Measurements from ENCODE around the gene TNFAIP8.

DNA sequence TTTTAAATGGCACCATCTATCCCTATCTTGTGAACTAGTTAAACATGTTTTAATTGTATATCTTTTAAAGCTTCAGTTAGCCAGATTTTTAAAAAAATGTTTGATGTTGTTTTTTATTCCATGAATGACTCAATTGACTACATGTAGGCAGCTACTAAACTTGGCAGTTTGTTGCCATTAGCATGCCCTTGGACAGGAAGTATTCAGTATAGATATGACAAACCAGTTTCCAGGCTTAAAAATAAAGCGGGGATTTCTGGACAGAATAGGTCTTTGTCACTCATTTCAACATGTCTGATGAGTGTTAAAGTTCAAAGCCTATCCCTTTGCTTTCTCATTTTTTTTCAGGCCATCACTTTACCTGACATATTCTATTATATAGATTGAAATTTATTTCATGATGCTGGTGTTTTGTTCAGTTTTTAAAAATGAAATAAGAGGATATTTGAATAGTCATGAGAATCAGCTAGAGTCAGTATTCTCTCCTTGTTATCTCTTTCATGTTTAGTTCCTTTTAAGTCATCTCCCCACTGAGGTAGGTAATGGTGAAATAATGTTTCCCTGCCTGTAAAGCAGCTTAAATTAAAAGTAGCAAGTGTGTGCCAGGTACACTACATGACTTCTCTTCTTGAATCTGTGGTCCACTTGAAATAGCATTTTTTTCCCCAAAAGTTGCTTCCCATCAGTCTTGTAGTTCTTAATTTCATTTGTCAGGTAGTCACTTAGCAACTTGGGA is 11.9 kb downstream of the TNFAIP8 start:
- TF ChIP-seq, protein P1, sequence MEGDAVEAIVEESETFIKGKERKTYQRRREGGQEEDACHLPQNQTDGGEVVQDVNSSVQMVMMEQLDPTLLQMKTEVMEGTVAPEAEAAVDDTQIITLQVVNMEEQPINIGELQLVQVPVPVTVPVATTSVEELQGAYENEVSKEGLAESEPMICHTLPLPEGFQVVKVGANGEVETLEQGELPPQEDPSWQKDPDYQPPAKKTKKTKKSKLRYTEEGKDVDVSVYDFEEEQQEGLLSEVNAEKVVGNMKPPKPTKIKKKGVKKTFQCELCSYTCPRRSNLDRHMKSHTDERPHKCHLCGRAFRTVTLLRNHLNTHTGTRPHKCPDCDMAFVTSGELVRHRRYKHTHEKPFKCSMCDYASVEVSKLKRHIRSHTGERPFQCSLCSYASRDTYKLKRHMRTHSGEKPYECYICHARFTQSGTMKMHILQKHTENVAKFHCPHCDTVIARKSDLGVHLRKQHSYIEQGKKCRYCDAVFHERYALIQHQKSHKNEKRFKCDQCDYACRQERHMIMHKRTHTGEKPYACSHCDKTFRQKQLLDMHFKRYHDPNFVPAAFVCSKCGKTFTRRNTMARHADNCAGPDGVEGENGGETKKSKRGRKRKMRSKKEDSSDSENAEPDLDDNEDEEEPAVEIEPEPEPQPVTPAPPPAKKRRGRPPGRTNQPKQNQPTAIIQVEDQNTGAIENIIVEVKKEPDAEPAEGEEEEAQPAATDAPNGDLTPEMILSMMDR (IDR thresholded peaks at IDR 0.05): no peak
- TF ChIP-seq POLR2A (IDR thresholded peaks at IDR 0.05): no peak

Measured in vagina (tissue), 2 donors.